Fibroblast of the aortic adventitia (primary cell): ENCODE results near the gene ANGEL2. TPM values are rescaled to one million over a fixed set of nuclear protein-coding genes. Genes with fewer than 3 reads are reported as not detected.

ENCODE experiments used
- DNase-seq: peaks from one replicate; pipeline ENCODE4 v3.0.0-alpha.2; 2010; ENCODE audit warnings: low read depth
- H3K4me3 ChIP-seq: 2 replicates; pipeline ENCODE4 v1.5.1; 2011; ENCODE audit warnings: low read depth, mild to moderate bottlenecking, control low read depth, low read length, moderate library complexity
- CTCF ChIP-seq: IDR thresholded peaks from 2 replicates; pipeline ENCODE4 v1.5.1; 2011; ENCODE audit warnings: mild to moderate bottlenecking, low read length, control low read depth, inconsistent platforms; ENCODE audit not compliant: insufficient read depth
- total RNA-seq: library from RNA; depleted of rRNA; stranded (reverse); fragments of >200 nt; gene quantifications from 2 replicates; pipeline ENCODE4 v1.2.3, GENCODE V29; 2012; ENCODE audit warnings: low replicate concordance

Gene ANGEL2
- 21.3 and 63.4 TPM in 2 replicates for total RNA-seq

- DNase-seq = peak; percentile 98
- H3K4me3 ChIP-seq = peak within 1 kb of the TSS; percentile 92
- TF ChIP-seq CTCF = no peak
Observed at GRCh38 chr1:213015099-213016050, at the start of gene ANGEL2. Gene ANGEL2 (minus strand): TSS chr1:213015867. CDS start chr1:213015671, 196 bp downstream.

- no peak for TF ChIP-seq CTCF
- no peak overlapping the region for H3K4me3 ChIP-seq
- no peak for DNase-seq
Observed at GRCh38 chr1:213061263-213061662, 45.6 kb upstream of the ANGEL2 start.

GRCh38 chr1:213060836-213061235 lies 45.2 kb upstream of the ANGEL2 start:
- TF ChIP-seq CTCF = no peak
- no peak overlapping the region for H3K4me3 ChIP-seq
- DNase-seq = no peak

GRCh38 chr1:213057264-213058059 lies 41.8 kb upstream of the ANGEL2 start:
- TF ChIP-seq CTCF = no peak
- DNase-seq = no peak

GRCh38 chr1:213055767-213056166 lies 40.1 kb upstream of the ANGEL2 start:
- no peak for DNase-seq
- H3K4me3 ChIP-seq = no peak overlapping the region
- no peak for TF ChIP-seq CTCF

More at GRCh38 chr1:213057264-213058059, 41.8 kb upstream of the ANGEL2 start:
- no peak overlapping the region for H3K4me3 ChIP-seq

GRCh38 chr1:213054733-213055591 lies 39.3 kb upstream of the ANGEL2 start:
- no peak overlapping the region for H3K4me3 ChIP-seq
- peak; percentile 45 for DNase-seq
- no peak for TF ChIP-seq CTCF
